Lower leg skin (tissue), 4 donors: ENCODE data around the gene FUCA1. TPM values are rescaled to one million over a fixed set of nuclear protein-coding genes. Genes with fewer than 3 reads are reported as not detected.

Experiments
- DNase-seq, 2 donors: peaks; one replicate each; pipeline ENCODE4 v3.0.0-alpha.2; 2019; ENCODE audit warnings: low spot score in 2 of 2
- H3K4me3 ChIP-seq: fragments of 200-600 bp; sonication (generic); 2 replicates; pipeline ENCODE4 v1.5.1; 2017; ENCODE audit warnings: mild to moderate bottlenecking, low read depth; ENCODE audit not compliant: poor library complexity, severe bottlenecking
- CTCF ChIP-seq, 3 donors: fragments of 450-650 bp; IDR thresholded peaks; one replicate each; pipeline ENCODE4 v1.5.1; 2016; ENCODE audit warnings: antibody characterized with exemption in 3 of 3, mild to moderate bottlenecking in 3 of 3, moderate library complexity in 2 of 3
- POLR2A ChIP-seq, 2 donors: fragments of 450-650 bp; IDR thresholded peaks; one replicate each; pipeline ENCODE4 v1.6.1; 2016 to 2017; ENCODE audit warnings: antibody characterized with exemption in 2 of 2, mild to moderate bottlenecking in 1 of 2, moderate library complexity in 1 of 2
- WGBS, 2 donors: methylation state at CpG; one replicate each; pipeline ENCODE4 v1.1.5; 2018; 5-methylcytosine and 5-hydroxymethylcytosine counted together
- intact Hi-C: fragments of 100-400 bp; cut with DNase I; formaldehyde crosslinking; loops from one replicate; pipeline ENCODE4 v1.15.0; 2023; ENCODE audit warnings: low total_unique reads
- total RNA-seq, 4 donors: library from RNA; depleted of rRNA; stranded (reverse); fragments of >200 nt; gene quantifications; one replicate each; pipeline ENCODE4 v1.1.0, GENCODE V29; 2016

FUCA1 gene
- total RNA-seq, 4 donors from 2014 or later: 11.6 to 23.5 (median 18.7) TPM

- intact Hi-C loops: no loop called here
- no peak for DNase-seq
- H3K4me3 ChIP-seq: no peak overlapping the region
- WGBS, 2 donors: 44 to 46% methylated on average over 6 of the region's 6 CpGs
- TF ChIP-seq CTCF (IDR thresholded peaks at IDR 0.05) (no peak), POLR2A (IDR thresholded peaks at IDR 0.05) (no peak)
These were observed 29.0 kb upstream of the FUCA1 start for GRCh38 chr1:23897083-23897482.

- 17 to 48% methylated on average over 3 of the region's 3 CpGs for WGBS, 2 donors
- intact Hi-C loops: no loop called here
- H3K4me3 ChIP-seq: no peak overlapping the region
- TF ChIP-seq CTCF (IDR thresholded peaks at IDR 0.05) (no peak), POLR2A (IDR thresholded peaks at IDR 0.05) (no peak)
- no peak for DNase-seq
These were observed 28.4 kb upstream of the FUCA1 start for GRCh38 chr1:23896491-23896890.

GRCh38 chr1:23895993-23896392, 27.9 kb upstream of the FUCA1 start:
- WGBS, 2 donors: 68 to 76% methylated on average over 4 of the region's 4 CpGs
- no peak for DNase-seq
- no peak overlapping the region for H3K4me3 ChIP-seq
- no peak for TF ChIP-seq CTCF (IDR thresholded peaks at IDR 0.05)
- intact Hi-C loops: no loop called here

- DNase-seq: no peak
- no peak overlapping the region for H3K4me3 ChIP-seq
- TF ChIP-seq CTCF (IDR thresholded peaks at IDR 0.05) (no peak), POLR2A (IDR thresholded peaks at IDR 0.05) (no peak)
- intact Hi-C loops: no loop called here
- 82 to 86% methylated on average over 5 of the region's 5 CpGs for WGBS, 2 donors
These were observed 27.0 kb upstream of the FUCA1 start for GRCh38 chr1:23895082-23895481.

- no peak for DNase-seq
- TF ChIP-seq CTCF (IDR thresholded peaks at IDR 0.05) (no peak), POLR2A (IDR thresholded peaks at IDR 0.05) (no peak)
- intact Hi-C loops: no loop called here
- H3K4me3 ChIP-seq: no peak overlapping the region
- WGBS, 2 donors: 84 to 85% methylated on average over 5 of the region's 5 CpGs
These were observed 21.0 kb upstream of the FUCA1 start for GRCh38 chr1:23889074-23889473.

GRCh38 chr1:23885222-23885621, 17.1 kb upstream of the FUCA1 start:
- intact Hi-C loops: no loop called here
- 69 to 96% methylated on average over 4 of the region's 4 CpGs for WGBS, 2 donors
- no peak overlapping the region for H3K4me3 ChIP-seq
- no peak for DNase-seq
- TF ChIP-seq POLR2A (IDR thresholded peaks at IDR 0.05) (no peak), CTCF (IDR thresholded peaks at IDR 0.05) (no peak)
